ENCODE data around the gene VPS51. TPM values are rescaled to one million over a fixed set of nuclear protein-coding genes. Genes with fewer than 3 reads are reported as not detected.
A peak's percentile ranks its signal among the peaks of the same experiment; 100 is the strongest.

VPS51 gene
- total and polyA plus RNA-seq, 10 of the 15 experiments (the other 5 are each of a cell fraction or from before 2014, with no cell fraction given) = 1.5 to 279 (median 53.2) TPM

DNA sequence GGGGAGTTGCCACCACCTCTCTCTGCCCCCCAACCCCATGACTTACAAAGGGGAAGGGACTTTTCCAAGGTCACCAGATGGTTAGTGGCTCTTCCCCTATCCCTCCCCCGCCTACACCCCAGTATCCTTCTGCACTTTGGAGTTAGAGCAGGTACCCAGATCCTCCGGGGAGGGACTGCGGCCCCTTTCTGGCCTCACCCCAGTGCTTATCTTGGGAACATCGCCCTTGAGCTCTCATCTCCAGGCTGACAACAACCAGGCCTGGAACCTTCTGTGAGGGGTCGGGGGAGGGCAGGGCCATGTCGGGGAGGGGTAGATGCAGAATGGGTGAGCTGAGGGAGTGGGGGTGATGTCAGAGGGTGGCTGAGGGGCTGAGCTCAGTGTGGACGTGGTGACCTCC, 30.2 kb upstream of the VPS51 start:
- Histone ChIP-seq H3K4me2 (ENCODE audit: control insufficient read depth, insufficient read depth) (no peak overlapping the region), H3K4me1 (ENCODE audit: control insufficient read depth, insufficient read depth, low read length) (peaks cover 6% of the 10 kb centered on the region), H3K79me2 (ENCODE audit: control insufficient read depth, insufficient read depth, low read length) (no peaks in the 10 kb centered on the region), H3K9ac (ENCODE audit: control insufficient read depth, insufficient read depth, low read length) (no peak overlapping the region), H2AFZ (ENCODE audit: control insufficient read depth, low read depth, low read length) (no peak overlapping the region), H3K4me3 (no peak overlapping the region), H3K9me3 (replicated peaks; ENCODE audit: control insufficient read depth, insufficient read depth, low read length) (no peaks in the 10 kb centered on the region), H3K36me3 (ENCODE audit: control insufficient read depth in 2 of 2, insufficient read depth in 2 of 2, low read length in 1 of 2) (no peaks in the 10 kb centered on the region), H4K20me1 (ENCODE audit: control insufficient read depth, insufficient read depth) (no peaks in the 10 kb centered on the region), H3K27me3 (replicated peaks in 1 of 2; ENCODE audit: control insufficient read depth in 2 of 2, insufficient read depth in 2 of 2, low read length in 1 of 2) (no peaks in the 10 kb centered on the region), H3K27ac (ENCODE audit: control insufficient read depth, insufficient read depth) (no peak overlapping the region)
- no peak for TF ChIP-seq CBX3 (IDR thresholded peaks at IDR 0.05; ENCODE audit: borderline replicate concordance, low read depth)
- TF ChIP-seq TCF3 (IDR thresholded peaks at IDR 0.05; ENCODE audit: borderline replicate concordance, insufficient read depth, low read depth, low read length) = no peak
- TF ChIP-seq EGR1 (IDR thresholded peaks at IDR 0.05; ENCODE audit: borderline replicate concordance in 1 of 2, low read depth in 2 of 2, low read length in 2 of 2) = no peak
- TF ChIP-seq ZNF384 (IDR thresholded peaks at IDR 0.05; ENCODE audit: borderline replicate concordance, low read depth, low read length) = no peak
- no peak for TF ChIP-seq MTA2 (IDR thresholded peaks at IDR 0.05; ENCODE audit: low read depth)
- no peak for TF ChIP-seq RAD51 (IDR thresholded peaks at IDR 0.05)
- TF ChIP-seq DPF2 (IDR thresholded peaks at IDR 0.05) = no peak
- TF ChIP-seq NFYB (IDR thresholded peaks at IDR 0.05; ENCODE audit: insufficient read depth, low read depth, low read length) = no peak
- ChIA-PET POLR2A (no interaction called here), RAD21 (ENCODE audit: unreplicated experiment) (no interaction called here), CTCF (no interaction called here), SMC1A (ENCODE audit: uncharacterized antibody, unreplicated experiment) (interaction anchor here (0.6 to 1.0 kb wide), 2 partner anchors 17 to 266 kb away, joined by 3 to 4 read pairs; partner anchors contain the start of gene CDCA5)
- DNase-seq (ENCODE audit: low read depth, low spot score) = no peak
- no peak for ATAC-seq
- no peak for FAIRE-seq
- in situ Hi-C loops (cut with MboI) (no loop called here), intact Hi-C loops (cut with micrococcal nuclease; ENCODE audit: unreplicated experiment) (no loop called here)
- 47% methylated on average over 6 of the region's 7 CpGs for WGBS (ENCODE audit: insufficient coverage, insufficient replicate concordance, low lambda C conversion rate, missing lambda C conversion rate)
- BruUV-seq (replicated peaks) = no TSS peak

DNA sequence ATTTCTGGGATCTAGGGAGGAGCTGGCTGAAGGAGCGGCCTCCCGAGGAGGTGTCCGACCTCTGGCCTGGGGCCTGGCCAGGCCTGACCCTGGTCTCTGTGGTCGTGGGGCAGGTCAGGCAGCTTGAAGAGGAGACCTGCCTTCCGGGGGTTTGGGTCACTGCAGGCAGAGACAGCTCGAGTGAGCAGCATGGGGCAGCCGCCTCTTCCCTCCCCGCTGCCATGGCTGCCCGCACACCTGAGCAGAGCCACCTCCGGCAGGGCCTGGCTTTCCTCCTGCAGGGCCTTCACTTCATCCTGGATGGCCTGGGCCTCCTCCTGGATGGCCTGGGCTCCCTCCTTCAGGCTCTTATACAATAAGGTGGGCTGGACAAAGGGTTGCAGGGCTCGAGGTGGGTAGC, 29.7 kb upstream of the VPS51 start:
- Histone ChIP-seq H3K9ac (ENCODE audit: control insufficient read depth, insufficient read depth, low read length) (no peak overlapping the region), H2AFZ (ENCODE audit: control insufficient read depth, low read depth, low read length) (no peak overlapping the region), H3K9me3 (replicated peaks; ENCODE audit: control insufficient read depth, insufficient read depth, low read length) (no peaks in the 10 kb centered on the region), H3K4me3 (no peak overlapping the region), H4K20me1 (ENCODE audit: control insufficient read depth, insufficient read depth) (no peaks in the 10 kb centered on the region), H3K27ac (ENCODE audit: control insufficient read depth, insufficient read depth) (no peak overlapping the region), H3K4me2 (ENCODE audit: control insufficient read depth, insufficient read depth) (no peak overlapping the region), H3K36me3 (ENCODE audit: control insufficient read depth in 2 of 2, insufficient read depth in 2 of 2, low read length in 1 of 2) (no peaks in the 10 kb centered on the region), H3K79me2 (ENCODE audit: control insufficient read depth, insufficient read depth, low read length) (no peaks in the 10 kb centered on the region), H3K27me3 (replicated peaks in 1 of 2; ENCODE audit: control insufficient read depth in 2 of 2, insufficient read depth in 2 of 2, low read length in 1 of 2) (no peaks in the 10 kb centered on the region), H3K4me1 (ENCODE audit: control insufficient read depth, insufficient read depth, low read length) (peaks cover 1% of the 10 kb centered on the region)
- ChIA-PET POLR2A (interaction anchor here (0.7 kb wide), 1 partner anchor 181 kb away, joined by 3 read pairs; no protein-coding TSS in a partner anchor), SMC1A (ENCODE audit: uncharacterized antibody, unreplicated experiment) (interaction anchor here (0.6 to 1.0 kb wide), 2 partner anchors 17 to 266 kb away, joined by 3 to 4 read pairs; partner anchors contain the start of gene CDCA5), RAD21 (ENCODE audit: unreplicated experiment) (no interaction called here), CTCF (no interaction called here)
- DNase-seq (ENCODE audit: low read depth, low spot score) (no peak), ATAC-seq (no peak), FAIRE-seq (no peak)
- TF ChIP-seq PAX8 (IDR thresholded peaks at IDR 0.05) = no peak
- no peak for TF ChIP-seq STAT1 (conservative IDR thresholded peaks at IDR 0.05)
- TF ChIP-seq ASH2L (IDR thresholded peaks at IDR 0.05; ENCODE audit: borderline replicate concordance, low read depth) = no peak
- TF ChIP-seq ETV6 (conservative IDR thresholded peaks at IDR 0.05 in 1 of 2, IDR thresholded peaks at IDR 0.05 in 1 of 2; ENCODE audit: borderline replicate concordance in 1 of 2, low read depth in 1 of 2) = no peak
- no peak for TF ChIP-seq PML (IDR thresholded peaks at IDR 0.05; ENCODE audit: low read length)
- no peak for TF ChIP-seq TCF12 (IDR thresholded peaks at IDR 0.05; ENCODE audit: low read depth, low read length)
- TF ChIP-seq SRF (IDR thresholded peaks at IDR 0.05; ENCODE audit: low read depth in 2 of 2, low read length in 2 of 2) = 0 out of 4 replicates have a peak, but pooled peaks of 1 of the 2 experiments have one; percentile 10
- intact Hi-C loops (cut with micrococcal nuclease; ENCODE audit: unreplicated experiment) = no loop called here
- WGBS (ENCODE audit: insufficient coverage, insufficient replicate concordance, low lambda C conversion rate, missing lambda C conversion rate) = 82% methylated on average over 11 of the region's 11 CpGs
- in situ Hi-C loops (cut with MboI) = no loop called here
- no TSS peak for BruUV-seq (replicated peaks)

Measured in GM12878 (cell line).